HG02870 (cell line): Measurements from ENCODE around the gene TRAK1.

Experiments
- ATAC-seq: cut with Tn5 transposase; IDR thresholded peaks from one replicate; pipeline ENCODE4 v1.9.1; 2021; ENCODE audit warnings: mild to moderate bottlenecking, moderate library complexity; ENCODE audit not compliant: unreplicated experiment

The TRAK1 gene

DNA sequence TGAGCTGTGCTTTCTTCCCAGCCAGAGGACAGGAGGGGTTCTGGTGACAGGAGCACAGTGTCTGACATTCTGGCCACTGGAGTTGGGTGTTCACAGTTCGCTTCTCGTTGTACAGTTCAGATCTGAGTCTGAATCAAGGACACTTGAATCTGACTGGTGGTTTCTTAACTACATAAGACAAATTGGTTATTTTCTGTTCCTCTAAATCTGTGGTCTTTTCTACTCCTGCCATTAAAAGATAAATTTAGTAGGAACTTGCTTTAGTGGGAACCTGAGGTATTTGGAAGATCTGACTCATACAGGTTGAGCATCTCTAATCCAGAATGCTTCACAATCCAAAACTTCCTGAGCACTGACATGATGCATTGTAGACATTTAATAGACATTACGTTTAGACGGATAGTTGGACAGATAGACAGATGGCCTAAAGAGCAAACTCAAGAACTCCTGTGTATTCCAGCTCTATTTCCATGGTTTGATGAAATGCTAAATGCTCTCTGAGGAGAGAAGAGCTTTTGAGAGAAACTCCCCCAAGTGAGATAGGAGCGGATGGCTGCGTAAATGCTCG is 103.9 kb downstream of the TRAK1 start:
- peak; percentile 32 for ATAC-seq

GRCh38 chr3:42195879-42196330 is 104.7 kb downstream of the TRAK1 start:
- peak; percentile 59 for ATAC-seq

DNA sequence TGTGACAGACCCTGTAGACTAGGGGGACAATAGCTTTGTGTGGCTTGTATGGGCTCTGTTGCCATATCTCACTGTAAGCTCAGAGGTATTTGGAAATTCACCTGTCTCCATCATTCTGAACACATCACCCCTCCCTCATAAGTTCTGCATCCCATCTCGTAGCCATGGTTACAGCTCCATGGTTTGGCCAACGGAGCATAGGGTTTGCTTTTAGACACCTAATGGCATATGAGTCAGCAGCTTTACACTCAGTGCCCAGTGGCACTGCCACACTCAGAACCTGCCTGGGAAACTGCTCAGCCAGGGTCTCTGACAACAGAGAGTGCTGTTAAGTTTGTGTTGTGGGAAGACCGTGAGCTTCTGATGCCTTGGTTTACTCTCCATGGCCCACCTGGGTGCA is 107.6 kb downstream of the TRAK1 start:
- no peak for ATAC-seq

DNA sequence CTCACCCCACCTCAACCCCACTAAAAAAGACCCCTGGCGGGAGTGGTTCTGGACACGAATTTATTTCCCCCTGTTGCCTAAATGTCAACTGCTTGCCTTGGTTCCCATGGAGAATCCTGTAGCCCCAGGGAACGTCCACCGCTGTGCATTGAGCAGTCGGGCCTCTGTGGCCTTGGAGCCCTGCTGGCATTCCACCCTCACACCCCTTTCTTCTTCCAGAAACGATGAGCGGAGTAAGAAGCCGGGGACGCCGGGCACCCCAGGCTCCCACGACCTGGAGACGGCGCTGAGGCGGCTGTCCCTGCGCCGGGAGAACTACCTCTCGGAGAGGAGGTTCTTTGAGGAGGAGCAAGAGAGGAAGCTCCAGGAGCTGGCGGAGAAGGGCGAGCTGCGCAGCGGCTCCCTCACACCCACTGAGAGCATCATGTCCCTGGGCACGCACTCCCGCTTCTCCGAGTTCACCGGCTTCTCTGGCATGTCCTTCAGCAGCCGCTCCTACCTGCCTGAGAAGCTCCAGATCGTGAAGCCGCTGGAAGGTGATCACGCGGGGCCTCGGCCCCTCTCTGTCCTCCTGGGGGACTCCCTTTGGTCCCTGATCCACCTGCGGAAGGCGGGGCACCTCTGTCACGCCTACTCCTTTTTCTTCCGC is 111.2 kb downstream of the TRAK1 start:
- no peak for ATAC-seq

GRCh38 chr3:42204867-42205599 is 113.9 kb downstream of the TRAK1 start:
- no peak for ATAC-seq

GRCh38 chr3:42205800-42206514 is 114.8 kb downstream of the TRAK1 start:
- peak; percentile 95 for ATAC-seq

- ATAC-seq = no peak
Measured at GRCh38 chr3:42209917-42210316, 118.8 kb downstream of the TRAK1 start.

GRCh38 chr3:42210726-42211125 is 119.6 kb downstream of the TRAK1 start:
- no peak for ATAC-seq

GRCh38 chr3:42213417-42213816 is 122.3 kb downstream of the TRAK1 start:
- no peak for ATAC-seq

GRCh38 chr3:42214064-42214463 is 122.9 kb downstream of the TRAK1 start:
- ATAC-seq = peak; percentile 25

DNA sequence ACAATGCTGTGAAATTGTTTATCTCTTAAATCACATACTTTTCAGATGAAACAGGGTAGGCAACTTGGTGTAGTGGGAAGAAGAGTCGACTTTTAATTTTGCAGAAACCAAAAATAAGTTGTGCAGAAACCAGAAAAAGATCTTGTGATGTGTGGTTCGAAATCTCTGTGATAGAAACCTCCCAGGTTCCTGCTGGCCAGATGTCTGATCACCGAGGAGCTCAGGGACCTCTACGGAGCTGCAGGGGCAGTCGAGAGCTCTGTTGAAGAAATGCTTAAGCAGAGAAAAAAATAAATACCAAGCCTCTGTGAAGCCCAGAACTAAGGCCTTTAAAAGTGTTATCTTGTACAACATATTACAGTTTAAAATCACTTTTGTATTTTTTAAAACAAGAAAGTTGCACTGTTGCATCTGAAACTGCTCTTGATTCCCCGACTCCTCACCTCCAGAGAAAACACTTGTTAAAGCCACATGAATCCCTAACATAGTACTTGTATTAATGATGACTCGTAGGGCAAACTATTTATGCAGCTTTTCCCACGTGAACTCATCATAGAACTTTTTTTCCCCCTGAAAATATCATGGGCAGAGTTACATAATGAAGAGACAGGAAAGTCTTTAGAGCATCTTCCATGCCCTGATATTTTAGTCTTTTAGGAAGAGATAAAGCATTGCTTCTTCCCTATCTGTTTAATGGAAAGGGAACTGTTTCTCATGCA is 123.6 kb downstream of the TRAK1 start:
- peak; percentile 57 for ATAC-seq

DNA sequence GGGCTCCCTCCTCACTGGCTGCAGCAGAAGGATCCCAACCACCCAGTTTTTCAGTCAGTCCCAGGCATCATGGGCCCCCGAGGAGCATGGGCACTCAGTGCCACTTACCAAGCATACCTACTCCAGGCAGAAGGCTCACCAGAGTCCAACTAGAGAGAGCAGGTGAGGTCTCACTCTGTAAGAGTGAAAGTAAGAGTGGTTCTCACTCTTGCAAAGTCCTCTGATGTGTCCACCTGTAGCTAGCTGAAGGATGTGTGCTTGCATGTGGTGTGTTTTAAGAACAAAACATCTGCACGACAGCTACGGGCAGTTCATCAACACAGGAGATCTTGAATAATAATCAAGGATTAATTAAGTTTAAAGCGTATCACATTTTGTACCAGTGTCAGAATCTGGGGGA is 125.1 kb downstream of the TRAK1 start:
- peak; percentile 81 for ATAC-seq

- ATAC-seq = no peak
Measured at GRCh38 chr3:42216931-42217333, 125.8 kb downstream of the TRAK1 start.

GRCh38 chr3:42220436-42221121 is 129.4 kb downstream of the TRAK1 start:
- ATAC-seq = no peak

- ATAC-seq = no peak
Measured at GRCh38 chr3:42222942-42223693, 132.0 kb downstream of the TRAK1 start.

- ATAC-seq = no peak
Measured at GRCh38 chr3:42224178-42224577, 133.0 kb downstream of the TRAK1 start.

GRCh38 chr3:42224658-42225421 is 133.7 kb downstream of the TRAK1 start:
- no peak for ATAC-seq

- no peak for ATAC-seq
Measured at GRCh38 chr3:42225486-42226363, 134.6 kb downstream of the TRAK1 start.
